AG20443 (cell line): Measurements from ENCODE around the gene RESP18.
"Not testable (repeated sequence)": the region's sequence is repeated elsewhere in the genome, so short reads cannot be mapped to it uniquely, and the experiment has no call there.

Source experiments
- DNase-seq: peaks from one replicate; pipeline ENCODE4 v3.0.0; 2012; ENCODE audit warnings: low spot score, mixed read lengths

Gene RESP18

GRCh38 chr2:219291910-219292490 is 40.5 kb downstream of the RESP18 start:
- DNase-seq: no peak

DNA sequence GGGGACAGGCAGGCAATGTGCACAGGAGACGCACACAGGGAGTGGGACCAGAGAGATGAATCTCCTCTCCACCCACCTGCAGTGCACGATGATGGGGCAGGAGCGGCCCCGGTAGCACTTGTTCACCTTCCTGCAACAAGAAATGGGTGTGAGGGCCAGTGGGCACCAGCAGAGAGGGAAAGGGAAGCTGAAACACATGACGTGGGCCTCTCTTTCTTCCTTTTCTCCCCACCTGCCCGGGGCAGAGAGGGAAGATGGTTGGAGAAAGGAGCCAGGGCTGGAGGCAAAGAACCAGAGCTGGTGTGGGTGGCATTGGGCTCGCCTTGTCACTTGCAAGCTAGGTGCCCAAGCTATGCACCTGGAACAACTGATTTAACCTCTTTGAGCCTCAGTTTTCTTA is 41.1 kb downstream of the RESP18 start:
- no peak for DNase-seq

- no peak for DNase-seq
Observed at GRCh38 chr2:219290381-219291171, 42.0 kb downstream of the RESP18 start.

GRCh38 chr2:219289537-219290361 is 42.8 kb downstream of the RESP18 start:
- peak; percentile 90 for DNase-seq

GRCh38 chr2:219289195-219289536 is 43.4 kb downstream of the RESP18 start:
- DNase-seq: no peak

GRCh38 chr2:219287580-219288265 is 44.8 kb downstream of the RESP18 start:
- no peak for DNase-seq

DNA sequence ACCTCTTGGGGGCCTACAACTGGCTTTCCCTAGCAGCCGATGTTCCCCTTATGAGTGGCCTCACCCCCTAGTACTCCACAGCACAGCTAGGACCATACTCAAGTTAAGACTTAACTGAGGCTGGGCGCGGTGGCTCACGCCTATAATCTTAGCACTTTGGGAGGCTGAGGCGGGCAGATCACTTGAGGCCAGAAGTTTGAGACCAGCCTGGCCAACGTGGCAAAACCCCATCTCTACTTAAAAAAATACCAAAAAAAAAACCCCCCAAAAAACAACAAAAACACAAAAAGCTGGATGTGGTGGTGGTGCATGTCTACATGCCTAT is 45.5 kb downstream of the RESP18 start:
- DNase-seq: not testable (repeated sequence)

GRCh38 chr2:219286436-219287115 is 46.0 kb downstream of the RESP18 start:
- no peak for DNase-seq

GRCh38 chr2:219285894-219286425 is 46.6 kb downstream of the RESP18 start:
- DNase-seq: peak; percentile 77

DNA sequence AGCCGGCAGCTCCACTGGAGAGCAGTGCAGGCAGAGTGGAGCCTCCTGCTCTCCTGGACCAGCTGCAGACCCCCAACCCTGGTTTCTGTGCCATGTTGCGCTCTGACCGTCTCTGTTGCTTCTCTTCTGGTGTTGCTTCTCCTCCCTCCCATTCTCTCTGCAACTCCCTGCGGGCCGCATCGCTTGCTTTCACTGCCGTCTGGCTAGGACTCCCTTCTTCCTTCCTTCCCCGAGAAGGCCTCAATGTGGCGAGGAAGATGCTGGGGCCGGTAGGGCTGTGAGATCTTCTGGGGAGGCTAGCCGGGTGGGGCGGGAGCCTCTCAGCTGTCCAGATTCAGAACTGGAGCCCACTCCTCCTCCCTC is 47.2 kb downstream of the RESP18 start:
- DNase-seq: no peak

DNA sequence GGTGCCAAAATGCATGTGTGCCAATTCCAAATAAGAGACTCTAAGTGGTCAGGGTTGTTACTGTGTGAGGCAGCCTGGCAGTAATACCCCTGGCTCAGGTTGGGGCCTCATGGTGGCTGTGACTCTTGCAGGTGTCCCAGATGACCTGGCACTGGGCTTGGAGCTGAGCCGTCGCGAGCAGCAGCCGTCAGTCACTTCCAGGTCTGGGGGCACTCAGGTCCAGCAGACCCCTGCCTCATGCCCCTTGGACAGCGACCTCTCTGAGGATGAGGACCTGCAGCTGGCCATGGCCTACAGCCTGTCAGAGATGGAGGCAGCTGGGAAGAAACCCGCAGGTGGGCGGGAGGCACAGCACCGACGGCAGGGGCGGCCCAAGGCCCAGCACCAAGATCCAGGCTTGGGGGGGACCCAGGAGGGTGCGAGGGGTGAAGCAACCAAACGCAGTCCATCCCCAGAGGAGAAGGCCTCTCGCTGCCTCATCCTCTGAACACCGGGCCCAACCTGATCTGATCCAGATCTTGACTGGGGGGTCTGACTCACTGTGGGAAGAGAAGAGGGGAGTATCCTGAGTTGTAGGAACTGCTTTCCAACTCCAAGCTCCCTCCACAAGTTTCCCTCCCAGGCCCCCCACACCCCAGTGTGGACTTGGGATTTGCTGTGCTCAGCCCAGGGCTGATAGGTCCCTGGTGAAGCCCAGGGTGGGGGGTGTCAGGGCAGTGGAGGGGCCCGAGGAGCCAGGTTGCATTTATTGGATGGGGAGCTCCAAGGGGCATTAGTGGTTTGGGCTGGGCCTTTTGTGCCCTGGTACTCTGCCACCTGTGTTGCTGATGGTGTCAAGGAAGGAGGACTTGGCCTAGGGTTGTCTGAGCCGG is 47.8 kb downstream of the RESP18 start:
- no peak for DNase-seq

DNA sequence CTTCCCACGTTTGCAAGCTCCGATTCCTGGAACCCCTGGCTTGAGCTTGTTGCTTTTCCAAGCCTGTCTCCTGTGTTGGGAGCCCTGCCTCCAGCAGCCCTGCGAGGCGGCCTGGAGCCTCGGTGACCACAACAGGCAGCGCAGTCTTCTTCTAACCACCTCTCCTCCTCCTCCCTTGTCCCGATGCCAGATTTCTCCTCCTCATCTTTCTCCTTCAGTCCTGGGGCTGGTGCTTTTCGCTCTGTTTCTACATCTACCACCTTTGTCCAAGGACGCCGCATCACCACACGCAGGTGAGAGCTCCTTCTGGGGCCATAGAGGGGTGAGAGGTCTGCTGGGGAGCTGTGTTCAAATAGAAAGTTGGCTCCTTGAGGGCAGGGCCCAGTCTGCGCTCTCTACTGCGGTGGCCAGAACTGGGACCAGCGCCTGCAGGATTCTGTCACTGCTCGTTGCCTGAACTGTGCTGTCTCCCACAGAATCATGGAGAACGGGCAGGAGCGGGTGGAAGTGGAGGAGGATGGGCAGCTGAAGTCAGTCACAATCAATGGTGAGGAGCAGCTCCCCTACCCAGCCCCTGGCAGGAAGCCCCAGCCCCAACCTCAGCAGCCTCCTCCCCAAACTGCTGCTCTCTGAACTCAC is 49.5 kb downstream of the RESP18 start:
- DNase-seq: no peak

- no peak for DNase-seq
Observed at GRCh38 chr2:219282375-219282774, 50.2 kb downstream of the RESP18 start.

DNA sequence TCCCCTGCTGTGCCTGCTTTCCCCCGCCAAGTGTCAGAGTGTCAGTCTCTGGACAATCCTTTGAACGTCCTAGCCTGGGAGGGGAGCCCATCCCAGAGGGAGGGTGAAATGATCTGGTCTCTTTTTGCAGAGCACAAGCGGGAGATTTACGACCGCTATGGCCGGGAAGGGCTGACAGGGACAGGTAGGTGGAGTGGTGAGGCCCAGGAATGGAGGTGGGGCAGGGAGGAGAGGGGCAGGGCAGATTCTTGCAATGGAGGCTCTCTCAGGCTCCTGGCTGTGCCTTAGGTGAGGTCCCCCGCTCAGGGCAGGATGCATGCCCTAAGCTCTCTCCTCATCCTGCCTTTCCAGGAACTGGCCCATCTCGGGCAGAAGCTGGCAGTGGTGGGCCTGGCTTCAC is 51.0 kb downstream of the RESP18 start:
- no peak for DNase-seq

- no peak for DNase-seq
Observed at GRCh38 chr2:219280651-219281050, 51.9 kb downstream of the RESP18 start.

DNA sequence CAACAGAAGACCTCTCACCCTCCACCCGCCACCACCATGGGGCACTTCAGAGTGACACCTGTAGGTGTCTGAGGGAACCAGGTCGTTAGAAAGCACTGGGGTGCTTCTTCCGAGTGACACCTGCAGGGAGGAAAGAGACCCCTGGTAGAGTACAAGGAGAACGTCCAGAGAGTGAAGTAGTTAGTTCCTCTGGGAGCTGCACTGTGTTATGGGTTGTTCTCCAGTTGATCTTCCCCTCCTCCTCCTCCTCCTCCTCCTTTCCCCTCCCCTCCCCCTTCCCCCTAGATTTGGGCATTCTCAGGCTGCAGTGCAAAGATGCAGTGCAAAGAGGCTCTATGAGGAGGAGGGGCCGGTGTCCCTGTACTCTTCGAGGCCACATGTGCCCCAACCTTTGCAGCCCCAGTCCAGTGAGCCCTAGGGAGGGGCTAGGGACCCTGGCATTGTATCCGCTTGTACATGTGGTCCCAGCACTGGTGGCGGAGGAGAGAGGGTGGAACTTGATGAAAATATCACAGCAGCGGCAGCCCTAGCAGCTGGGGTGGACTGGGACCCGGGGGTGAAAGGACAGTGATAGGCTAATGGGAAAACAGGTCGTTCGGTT is 52.5 kb downstream of the RESP18 start:
- no peak for DNase-seq

GRCh38 chr2:219279151-219279915 is 53.2 kb downstream of the RESP18 start, which contains the start of gene DNAJB2:
TSS of gene DNAJB2 (plus strand) at chr2:219279366. CDS start at chr2:219279834, 468 bp downstream.
- DNase-seq: peak; percentile 99

GRCh38 chr2:219278655-219279150 is 53.8 kb downstream of the RESP18 start:
- DNase-seq: no peak
